ENCODE data around the gene DTL.

DTL gene

DNA sequence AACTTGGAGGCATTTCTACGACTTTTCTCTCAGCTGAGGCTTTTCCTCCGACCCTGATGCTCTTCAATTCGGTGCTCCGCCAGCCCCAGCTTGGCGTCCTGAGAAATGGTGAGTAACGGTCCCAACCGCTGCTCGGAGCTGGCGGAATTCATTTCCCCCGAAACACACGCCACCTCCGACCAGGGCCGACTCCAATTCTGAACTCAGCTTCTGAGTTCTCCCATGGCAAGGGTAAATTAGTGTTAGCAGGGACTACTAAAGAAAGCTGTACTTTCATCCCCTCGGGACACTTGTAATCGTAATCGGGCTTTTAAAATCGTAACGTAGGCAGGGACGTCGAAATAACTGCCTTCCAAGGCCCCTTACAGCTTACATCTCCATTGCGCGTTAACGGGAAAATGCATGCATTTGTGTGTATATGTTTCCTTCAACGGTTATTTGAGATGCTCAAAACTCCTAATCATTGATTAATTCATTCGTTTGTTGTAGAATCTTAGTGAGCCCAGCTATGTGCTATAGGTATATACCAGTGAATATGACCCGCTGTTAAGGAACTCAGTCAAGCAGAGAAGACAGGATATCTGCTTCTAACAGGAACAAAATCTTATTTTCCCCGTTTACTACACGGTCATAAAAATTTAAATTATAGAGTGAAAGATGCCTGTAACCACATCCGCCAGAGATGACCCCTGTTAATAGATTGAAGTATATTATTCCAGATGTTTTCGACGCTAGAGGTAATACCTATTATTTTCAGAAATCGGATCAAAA lies 472 bp downstream of the DTL start:
- no peak for DNase-seq (ENCODE audit: low read depth, low spot score)

- DNase-seq (ENCODE audit: low read depth, low spot score), result no peak
These were observed 2.4 kb downstream of the DTL start for GRCh38 chr1:212037900-212038299.

DNA sequence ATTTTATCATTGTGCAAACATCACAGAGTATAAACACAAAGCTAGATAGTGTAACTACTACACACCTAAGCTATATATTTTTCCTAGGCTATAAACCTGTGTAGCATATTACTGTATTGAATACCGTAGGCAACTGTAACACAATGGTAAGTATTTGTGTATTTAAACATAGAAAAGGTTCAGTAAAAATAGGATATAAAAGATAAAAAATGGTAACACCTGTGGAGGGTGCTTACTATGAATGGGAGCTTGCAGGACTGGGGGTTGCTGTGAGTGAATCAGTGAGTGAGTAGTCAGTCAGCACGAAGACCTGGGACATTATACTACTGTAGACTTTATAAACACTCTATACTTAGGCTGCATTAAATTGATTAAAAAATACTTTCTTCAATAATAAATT lies 4.1 kb downstream of the DTL start:
- no peak for DNase-seq (ENCODE audit: low read depth, low spot score)

DNA sequence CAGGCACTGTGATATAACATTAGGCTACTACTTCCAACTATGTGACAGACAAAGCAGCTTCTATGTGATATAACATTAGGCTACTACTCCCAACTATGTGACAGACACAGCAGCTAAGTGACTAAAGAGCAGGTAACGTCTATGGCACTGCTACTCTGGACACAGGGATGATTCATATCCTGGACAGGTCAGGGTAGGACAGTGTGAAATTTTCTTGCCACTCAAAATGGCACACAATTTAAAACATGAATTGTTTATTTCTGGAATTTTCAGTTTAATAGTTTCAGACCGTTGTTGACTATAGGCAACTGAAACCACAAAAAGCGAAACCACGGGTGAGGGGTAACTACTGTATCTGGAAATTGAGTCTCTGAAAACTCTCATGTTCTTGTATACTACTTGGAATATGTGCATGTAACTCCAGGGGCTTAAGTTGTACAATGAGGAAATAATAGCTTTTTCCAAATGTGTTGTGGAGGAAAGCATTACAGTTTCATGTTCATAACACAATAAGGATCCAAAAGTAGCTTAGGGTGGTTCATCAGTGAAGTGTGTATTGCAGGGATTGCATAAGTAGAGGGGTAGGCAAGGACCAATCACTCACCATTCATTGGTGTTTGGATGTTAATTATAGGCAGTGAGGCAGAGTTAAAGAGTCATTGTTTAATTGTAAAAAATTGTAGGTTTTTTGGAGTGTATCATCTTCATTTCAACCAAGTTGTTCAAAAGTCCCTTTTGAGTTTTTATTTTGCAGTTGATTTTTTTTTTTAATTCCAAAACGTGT lies 5.3 kb downstream of the DTL start:
- no peak for DNase-seq (ENCODE audit: low read depth, low spot score)

- no peak for DNase-seq (ENCODE audit: low read depth, low spot score)
These were observed 6.9 kb downstream of the DTL start for GRCh38 chr1:212042436-212042835.

DNA sequence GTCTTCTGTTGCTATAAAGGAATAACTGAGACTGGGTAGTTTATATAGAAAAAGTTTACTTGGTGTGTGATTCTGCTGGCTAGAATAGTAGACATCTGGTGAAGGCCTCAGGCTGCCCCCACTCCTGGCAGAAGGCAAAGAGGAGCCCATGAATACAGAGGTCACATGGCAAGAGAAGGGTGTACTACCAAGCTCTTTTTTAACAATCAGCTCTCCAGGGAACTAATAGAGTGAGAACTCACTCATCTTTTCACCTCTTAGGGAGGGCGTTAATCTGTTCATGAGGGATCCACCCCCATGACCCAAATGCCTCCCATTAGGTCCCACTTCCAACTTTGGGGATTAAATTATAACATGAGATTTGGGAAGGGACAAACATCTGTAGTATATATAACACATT lies 9.3 kb downstream of the DTL start:
- DNase-seq (ENCODE audit: low read depth, low spot score), result no peak

DNA sequence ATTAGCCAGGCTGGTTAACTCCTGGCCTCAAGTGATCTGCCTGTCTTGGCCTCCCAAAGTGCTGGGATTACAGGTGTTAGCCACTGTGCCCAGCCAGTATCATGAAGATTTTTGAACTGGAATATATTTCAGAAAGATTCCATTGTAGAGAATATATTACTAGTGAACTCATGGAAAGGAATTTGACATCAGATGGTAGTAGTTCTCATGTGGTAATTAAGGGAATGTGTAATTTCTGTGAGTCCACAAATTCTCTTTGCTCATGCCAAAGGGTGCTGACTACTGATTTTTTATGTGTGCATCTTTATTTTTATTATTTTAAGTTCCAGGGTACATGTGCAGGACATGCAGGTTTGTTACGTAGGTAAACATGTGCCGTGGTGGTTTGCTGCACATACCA lies 10.4 kb downstream of the DTL start:
- no peak for DNase-seq (ENCODE audit: low read depth, low spot score)

DNA sequence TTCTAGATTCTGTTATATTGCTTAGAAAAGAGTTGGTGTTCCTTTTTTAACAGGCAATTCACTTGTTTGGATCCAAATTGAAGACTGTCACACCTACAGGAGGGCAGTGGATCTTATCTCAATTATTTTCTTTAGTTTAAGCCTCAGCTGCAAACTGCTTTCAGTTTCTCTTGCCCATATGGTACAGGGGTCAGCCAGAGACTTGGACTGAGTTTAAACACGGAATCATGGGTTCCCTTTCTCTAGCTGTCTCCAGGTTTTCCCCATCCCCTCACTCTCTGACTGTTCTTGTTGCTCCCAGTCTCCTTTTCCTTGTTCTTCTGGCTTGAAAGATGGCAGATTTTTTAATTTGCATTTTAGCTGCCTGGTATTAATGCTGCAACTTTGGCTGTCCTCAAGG lies 18.4 kb downstream of the DTL start:
- DNase-seq (ENCODE audit: low read depth, low spot score), result no peak

GRCh38 chr1:212055333-212055732 lies 19.8 kb downstream of the DTL start:
- DNase-seq (ENCODE audit: low read depth, low spot score), result no peak

DNA sequence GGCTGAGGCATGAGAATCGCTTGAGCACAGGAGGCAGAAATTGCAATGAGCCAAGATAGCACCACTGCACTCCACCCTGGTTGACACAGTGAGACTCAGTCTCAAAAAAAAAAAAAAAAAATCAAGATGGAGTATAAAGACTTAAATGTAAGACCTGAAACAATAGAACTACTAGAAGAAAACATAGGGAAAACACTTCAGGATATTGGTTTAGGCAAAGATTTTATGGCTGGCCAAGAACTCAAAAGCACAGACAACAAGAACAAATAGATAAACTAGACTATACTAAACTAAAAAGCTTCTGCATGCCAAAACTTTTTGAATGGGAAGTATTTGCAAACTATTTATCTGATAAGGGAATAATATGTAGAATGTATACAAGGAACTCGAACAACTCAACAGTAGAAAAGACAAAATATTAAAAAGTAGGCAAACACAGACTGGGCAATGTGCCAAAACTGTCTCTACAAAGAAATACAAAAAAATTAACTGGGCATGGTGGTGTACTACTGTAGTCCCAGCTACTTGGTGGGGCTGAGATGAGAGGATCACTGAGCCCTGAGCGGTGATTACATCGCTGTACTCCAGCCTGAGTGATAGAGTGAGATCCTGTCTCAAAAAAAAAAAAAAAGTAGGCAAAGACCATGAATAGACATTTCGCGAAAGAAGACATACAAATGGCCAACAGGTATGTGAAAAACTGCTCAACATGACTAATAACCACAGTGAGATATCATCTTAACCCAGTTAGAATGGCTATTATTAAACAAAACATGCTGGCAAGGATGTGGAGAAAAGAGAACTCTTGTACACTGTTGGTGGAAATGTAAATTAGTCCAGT lies 25.3 kb downstream of the DTL start:
- DNase-seq (ENCODE audit: low read depth, low spot score), result no peak

DNA sequence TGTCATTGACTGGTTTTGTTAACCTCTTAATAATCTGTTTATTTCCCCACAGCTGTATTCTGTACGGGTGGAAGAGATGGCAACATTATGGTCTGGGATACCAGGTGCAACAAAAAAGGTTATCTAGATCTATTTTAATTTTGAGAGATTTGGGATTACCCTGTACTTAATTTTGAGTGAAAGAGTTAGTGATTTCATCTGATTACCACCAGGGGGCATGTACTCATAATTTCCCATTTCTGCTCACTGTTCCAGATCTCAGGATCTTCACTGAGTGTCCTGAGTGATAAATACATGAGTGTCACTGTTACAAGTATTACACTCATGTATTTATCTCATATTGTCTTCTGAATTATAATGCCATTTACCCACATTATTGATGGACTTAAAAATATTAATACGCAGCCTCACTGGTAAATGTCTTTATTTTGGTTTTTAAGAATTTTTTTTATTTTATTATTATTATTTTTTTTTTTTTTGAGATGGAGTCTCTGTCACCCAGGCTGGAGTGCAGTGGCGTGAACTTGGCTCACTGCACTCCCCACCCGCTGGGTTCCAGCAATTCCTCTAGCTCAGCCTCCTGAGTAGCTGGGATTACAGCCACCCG lies 27.4 kb downstream of the DTL start:
- DNase-seq (ENCODE audit: low read depth, low spot score), result no peak

DNA sequence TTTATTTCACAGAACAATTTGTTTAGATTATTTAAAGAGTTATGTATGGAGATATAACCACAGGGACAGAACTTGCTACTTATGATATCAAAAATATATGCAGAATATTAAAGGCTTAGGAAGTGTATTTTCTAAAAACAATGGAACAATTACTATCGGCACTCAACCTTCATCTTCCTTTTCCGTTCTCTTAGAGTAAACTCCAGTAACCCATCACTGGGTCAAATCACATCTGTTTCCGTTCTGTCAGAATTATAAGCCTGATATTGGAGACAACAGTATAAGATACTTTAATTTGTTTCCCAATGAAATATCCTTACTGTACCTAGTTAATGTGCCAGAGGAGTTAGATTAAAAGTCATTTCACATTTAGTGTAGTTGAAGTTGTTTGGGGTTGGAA lies 32.2 kb downstream of the DTL start:
- no peak for DNase-seq (ENCODE audit: low read depth, low spot score)

- no peak for DNase-seq (ENCODE audit: low read depth, low spot score)
These were observed 35.3 kb downstream of the DTL start for GRCh38 chr1:212070720-212071302.

DNA sequence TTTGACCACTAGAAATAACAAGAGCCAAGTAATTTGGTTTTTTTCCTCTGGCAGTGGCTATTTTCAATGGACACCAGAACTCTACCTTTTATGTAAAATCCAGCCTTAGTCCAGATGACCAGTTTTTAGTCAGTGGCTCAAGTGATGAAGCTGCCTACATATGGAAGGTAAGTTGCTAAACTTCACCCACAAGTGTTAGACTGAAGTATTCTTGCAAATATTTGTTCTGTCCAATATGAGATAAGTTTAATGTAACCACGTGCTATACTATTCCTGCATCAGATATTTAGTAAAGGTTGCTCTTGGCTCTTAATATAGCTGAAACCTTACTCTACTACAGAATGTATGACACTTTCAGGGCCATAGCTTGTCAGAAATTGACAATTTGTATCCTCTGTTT lies 36.5 kb downstream of the DTL start:
- no peak for DNase-seq (ENCODE audit: low read depth, low spot score)

DNA sequence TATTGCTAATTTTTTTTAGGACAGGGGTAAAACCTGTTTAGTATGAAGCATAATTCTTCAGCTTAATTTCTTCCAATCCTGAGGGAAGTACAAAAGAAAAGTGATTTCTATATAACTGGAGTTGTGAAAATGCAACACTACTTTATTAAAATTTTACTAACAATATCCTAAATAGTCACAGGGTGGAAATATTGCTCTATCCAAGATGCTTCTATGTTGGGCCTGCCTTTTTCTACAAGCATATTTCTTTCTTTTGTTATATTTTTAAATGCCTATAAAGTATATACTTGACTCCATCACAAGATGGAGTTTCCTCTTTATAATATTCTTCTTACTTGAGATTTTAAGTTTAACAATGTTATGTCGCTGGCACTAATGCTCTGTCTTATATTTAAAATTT lies 37.9 kb downstream of the DTL start:
- no peak for DNase-seq (ENCODE audit: low read depth, low spot score)

DNA sequence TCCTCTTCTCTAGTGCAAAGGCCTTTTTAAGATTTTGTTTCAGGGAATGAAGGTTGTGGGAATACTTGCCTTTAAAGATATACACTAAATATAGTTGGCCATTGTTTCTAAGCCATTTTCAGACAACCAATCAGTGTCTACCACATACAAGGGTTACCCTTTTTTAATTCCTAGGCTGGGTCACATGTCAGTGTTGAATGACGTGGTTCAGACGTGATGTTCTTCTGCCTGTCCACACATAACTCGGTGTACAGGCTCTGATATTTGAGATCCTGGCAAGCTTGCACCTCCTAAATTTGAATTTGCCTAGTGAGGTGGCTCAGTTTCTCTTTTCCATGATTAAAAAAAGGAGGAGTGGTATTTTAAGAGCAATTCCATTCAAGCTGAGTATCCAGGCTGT lies 38.8 kb downstream of the DTL start:
- no peak for DNase-seq (ENCODE audit: low read depth, low spot score)

GRCh38 chr1:212074856-212075255 lies 39.3 kb downstream of the DTL start:
- no peak for DNase-seq (ENCODE audit: low read depth, low spot score)

GRCh38 chr1:212077028-212077427 lies 41.5 kb downstream of the DTL start:
- DNase-seq (ENCODE audit: low read depth, low spot score), result no peak

GRCh38 chr1:212078826-212079225 lies 43.3 kb downstream of the DTL start:
- DNase-seq (ENCODE audit: low read depth, low spot score), result no peak

GRCh38 chr1:212082765-212083406 lies 47.3 kb downstream of the DTL start:
- no peak for DNase-seq (ENCODE audit: low read depth, low spot score)

- DNase-seq (ENCODE audit: low read depth, low spot score), result no peak
These were observed 54.1 kb downstream of the DTL start for GRCh38 chr1:212089560-212090163.

Data from activated naive CD8-positive, alpha-beta T cell treated with anti-CD3 and anti-CD28 coated beads, Interleukin-2, amount 50 U/mL, for 16 hours (primary cell).